Activated CD4-positive, alpha-beta T cell treated with anti-CD3 and anti-CD28 coated beads for 4 hours (primary cell): ENCODE results near the gene CD79A.
"Not testable (repeated sequence)": the region's sequence is repeated elsewhere in the genome, so short reads cannot be mapped to it uniquely, and the experiment has no call there.

Experiments
- DNase-seq, 2 donors: peaks; one replicate each; pipeline ENCODE4 v3.0.0-alpha.2; 2020

Gene CD79A

DNA sequence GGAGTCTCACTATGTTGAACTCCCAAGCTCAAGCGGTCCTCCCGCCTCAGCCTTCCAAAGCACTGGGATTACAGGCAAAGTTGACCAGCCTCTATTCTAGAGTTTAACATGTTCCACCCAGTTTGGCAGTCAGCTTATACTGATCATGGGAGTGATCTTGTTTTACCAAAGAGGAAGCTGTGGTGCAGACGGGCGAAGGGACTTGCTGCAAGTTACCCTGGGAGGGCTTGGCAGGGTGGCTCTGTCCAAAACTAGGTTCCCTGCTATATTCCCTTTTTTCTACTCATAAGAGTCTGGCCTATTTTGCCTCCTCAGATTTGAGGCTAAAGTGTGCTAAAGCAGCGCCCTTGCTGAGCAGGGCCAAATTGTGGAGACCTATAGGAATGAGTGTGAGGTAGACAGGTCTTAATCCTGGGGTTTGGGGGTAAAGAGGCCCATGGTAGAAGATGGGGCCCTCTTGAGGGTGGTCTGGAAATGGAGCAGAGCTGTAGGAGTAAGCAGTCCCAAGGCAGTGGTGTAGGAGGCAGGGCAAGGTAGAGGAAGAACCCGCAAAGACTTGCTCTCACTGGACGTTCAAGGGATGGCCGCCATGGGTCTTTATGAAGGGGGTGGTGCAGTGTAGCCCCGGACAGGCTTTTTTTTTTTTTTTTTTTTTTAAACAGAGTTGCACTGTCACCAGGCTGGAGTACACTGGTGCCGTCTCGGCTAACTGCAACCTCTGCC is 13.7 kb upstream of the CD79A start:
- no peak for DNase-seq

- DNase-seq: no peak
Observed at GRCh38 chr19:41864374-41864773, 12.7 kb upstream of the CD79A start.

GRCh38 chr19:41866284-41866683 is 10.8 kb upstream of the CD79A start:
- DNase-seq: no peak

GRCh38 chr19:41868120-41868988 is 8.7 kb upstream of the CD79A start:
- DNase-seq: no peak

DNA sequence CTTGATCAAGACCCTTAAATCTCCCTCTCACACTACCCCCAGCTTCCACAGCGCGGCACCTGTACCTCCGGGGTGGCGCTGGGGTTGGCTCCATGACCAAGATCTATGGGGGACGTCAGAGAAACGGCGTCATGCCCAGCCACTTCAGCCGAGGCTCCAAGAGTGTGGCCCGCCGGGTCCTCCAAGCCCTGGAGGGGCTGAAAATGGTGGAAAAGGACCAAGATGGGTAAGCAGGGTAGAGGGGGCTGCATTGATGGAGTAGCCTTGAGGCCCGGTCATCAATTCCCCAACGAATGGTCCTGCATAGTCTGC is 8.1 kb upstream of the CD79A start:
- no peak for DNase-seq

DNA sequence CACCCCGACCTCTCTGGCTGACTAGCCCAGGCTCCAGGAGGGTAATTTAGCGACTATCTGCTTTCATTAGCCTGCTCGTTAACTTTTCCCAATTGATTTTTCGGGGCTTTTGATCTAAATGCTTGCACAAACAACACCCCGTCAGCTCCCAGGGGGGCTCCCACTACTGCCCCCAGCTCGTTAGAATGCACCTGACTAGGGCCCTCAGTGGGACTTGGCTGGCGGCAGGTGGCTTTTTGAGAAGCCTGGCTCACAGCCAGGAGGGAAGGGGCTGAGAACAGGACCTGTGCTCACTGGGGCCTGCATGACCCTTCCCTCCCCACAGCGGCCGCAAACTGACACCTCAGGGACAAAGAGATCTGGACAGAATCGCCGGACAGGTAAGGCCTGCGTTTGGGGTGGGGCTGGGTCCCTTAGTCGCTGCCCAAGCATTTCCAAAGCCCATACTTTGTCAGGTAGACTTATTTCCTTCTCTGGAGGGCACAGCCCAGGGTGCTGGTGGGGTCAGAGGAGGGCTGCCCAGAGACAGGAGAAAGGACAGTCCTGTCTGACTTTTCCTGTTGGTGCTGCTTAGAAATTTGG is 7.6 kb upstream of the CD79A start:
- no peak for DNase-seq

DNA sequence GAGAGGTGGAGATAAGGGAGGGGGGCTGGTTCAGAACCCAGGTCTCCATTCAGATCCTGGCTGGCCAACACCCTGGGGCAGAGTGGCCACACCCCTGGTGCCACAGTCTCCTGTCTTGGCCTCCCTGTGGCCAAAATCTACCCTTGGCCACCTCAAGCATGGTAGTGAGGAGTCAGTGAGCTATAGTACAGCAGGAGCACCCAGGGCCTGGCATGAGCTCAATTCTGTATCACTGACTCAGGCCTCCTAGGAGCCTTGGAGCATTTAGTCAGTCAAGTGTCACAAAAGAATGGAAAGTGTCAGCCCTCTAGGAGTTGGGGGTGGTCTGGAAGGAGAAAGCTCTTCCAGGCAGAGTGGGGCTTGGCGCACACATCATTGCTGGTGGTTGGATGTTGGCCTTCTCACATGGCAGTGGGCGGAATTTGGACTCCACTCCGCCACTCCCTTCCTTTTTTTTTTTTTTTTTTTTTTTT is 6.6 kb upstream of the CD79A start:
- DNase-seq: no peak

- peak in 1 of 2 donors; percentile 53 for DNase-seq
Observed at GRCh38 chr19:41871573-41872383, 5.3 kb upstream of the CD79A start.

DNA sequence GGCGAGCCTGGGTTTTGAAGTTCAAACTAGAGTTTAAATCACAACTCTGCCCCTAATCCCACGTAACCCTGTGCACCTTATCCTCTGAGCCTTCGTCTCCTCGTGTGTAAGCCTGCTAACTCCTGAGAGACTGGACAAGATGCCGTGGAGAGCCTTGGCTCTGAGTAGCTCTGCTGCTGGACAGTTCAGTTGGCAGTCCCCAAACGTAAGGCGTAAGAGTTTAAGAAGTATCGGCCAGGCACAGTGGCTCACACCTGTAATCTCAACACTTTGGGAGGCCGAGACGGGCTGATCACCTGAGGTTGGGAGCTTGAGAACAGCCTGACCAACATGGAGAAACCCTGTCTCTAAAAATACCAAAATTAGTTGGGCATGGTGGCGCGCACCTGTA is 4.7 kb upstream of the CD79A start:
- no peak for DNase-seq

GRCh38 chr19:41872775-41873647 is 4.1 kb upstream of the CD79A start:
- DNase-seq: peak; percentile 67 to 69

DNA sequence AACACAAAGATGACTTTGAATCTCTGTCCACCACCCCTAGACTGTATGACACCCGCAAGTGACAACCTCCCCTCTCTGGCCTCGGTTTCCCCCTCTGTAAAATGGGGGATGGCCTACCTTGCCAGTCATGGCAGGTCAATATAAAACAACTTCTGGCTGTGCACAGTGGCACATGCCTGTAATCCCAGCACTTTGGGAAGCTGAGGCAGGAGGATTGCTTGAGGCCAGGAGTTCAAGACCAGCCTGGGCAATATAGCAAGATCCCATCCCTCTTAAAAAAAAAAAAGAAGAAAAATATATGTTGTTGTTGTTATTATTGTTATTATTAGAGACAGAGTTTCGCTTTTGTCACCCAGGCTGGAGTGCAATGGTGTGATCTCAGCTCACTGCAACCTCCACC is 1.1 kb upstream of the CD79A start:
- not testable (repeated sequence) for DNase-seq

- no peak for DNase-seq
Observed at GRCh38 chr19:41877916-41878905, 1.1 kb downstream of the CD79A start.

DNA sequence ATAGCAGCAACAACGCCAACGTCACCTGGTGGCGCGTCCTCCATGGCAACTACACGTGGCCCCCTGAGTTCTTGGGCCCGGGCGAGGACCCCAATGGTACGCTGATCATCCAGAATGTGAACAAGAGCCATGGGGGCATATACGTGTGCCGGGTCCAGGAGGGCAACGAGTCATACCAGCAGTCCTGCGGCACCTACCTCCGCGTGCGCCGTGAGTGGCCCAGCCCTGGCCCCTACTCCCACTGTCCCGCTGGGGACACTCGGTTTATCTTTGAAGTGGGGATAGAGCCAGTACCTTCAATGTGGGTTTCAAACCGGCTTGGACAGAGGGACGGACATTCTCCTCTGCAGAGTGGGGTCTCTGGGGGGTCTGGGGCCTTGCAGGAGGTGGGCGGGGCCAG is 2.0 kb downstream of the CD79A start:
- DNase-seq: no peak

DNA sequence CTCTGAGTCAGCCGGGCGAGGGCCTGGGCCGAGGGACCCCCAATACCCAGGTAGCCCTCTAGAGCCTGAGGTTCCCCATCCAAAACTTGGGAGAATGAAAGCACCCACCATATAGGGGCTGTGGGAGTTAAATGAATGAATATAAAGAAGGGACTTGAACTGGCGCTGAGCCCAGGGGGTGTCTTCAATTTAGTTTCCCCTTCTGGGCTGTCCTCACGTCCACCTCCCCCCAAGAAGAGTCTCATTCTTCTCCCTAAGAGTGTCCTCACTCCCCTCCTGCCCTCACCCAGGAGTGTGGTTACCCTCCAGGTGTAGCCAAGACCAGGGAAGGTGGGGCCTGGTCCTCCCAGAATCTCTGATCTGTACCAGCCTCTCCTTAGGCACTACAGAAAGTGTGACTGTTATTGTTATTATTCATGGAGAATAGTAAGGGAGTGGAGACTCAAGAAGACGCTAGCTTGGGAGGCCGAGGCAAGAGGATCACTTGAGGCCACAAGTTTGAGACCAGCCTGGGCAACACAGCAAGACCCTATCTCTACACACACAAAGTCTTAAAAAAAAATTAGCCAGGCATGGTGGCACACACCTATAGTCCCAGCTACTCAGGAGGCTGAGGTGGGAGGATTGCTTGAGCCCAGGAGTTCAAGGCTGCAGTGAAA is 2.7 kb downstream of the CD79A start:
- DNase-seq: no peak

- DNase-seq: no peak
Observed at GRCh38 chr19:41880329-41880708, 3.2 kb downstream of the CD79A start.

DNA sequence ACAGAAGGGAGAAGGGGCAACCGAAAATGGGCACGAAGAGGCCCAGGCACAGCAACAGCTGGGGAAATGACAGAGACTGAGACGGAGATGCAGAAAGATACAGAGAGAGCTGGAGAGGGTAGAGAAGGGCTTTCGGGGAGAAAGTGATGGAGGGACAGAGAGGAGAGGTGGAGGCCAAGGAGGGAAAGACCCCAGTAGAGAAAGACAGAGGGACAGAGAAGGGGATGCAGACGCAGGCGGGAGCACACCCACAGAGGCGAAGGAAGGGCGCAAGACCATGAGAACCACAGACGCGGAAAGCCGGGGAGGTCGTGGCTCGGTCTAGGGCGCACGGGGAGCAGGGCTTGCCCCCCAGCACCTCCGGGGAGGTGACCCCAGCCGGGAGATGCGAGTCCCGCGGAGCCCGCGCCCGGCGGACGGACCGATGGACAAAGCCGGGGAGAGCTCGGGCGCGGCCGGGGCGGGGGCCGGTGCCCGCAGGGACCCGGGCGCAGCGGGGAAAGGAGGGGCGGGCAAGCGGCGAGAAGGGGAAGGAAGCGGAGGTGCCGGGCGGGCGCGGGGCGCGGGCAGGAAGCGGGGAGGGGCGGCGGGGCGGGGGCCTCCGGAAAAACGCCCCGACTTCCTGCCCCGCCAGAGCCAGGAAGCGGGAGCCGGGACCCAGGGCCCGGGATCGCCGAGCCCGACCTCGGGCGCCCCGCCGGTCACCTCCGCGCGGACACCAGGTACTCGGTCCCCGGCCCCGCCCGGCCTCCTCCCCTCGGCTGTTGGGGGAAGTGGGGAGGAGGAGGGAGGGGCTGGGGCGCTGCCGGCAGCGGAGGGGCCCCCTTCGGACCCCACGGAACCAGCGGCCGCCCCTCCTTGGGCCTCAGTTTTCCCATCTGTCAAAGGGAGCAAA is 5.7 kb downstream of the CD79A start, which contains the start of gene ARHGEF1:
Gene ARHGEF1, plus strand, starts transcription at position 617 of the 895 bp plus-strand sequence. CDS start 4,899 bp downstream, outside the sequence.
- peak; percentile 46 to 62 for DNase-seq

GRCh38 chr19:41883463-41883820 is 6.4 kb downstream of the CD79A start:
- no peak for DNase-seq

GRCh38 chr19:41883821-41884733 is 7.0 kb downstream of the CD79A start:
- DNase-seq: peak; percentile 84
